ENCODE results near the gene ST7.

ST7 gene

DNA sequence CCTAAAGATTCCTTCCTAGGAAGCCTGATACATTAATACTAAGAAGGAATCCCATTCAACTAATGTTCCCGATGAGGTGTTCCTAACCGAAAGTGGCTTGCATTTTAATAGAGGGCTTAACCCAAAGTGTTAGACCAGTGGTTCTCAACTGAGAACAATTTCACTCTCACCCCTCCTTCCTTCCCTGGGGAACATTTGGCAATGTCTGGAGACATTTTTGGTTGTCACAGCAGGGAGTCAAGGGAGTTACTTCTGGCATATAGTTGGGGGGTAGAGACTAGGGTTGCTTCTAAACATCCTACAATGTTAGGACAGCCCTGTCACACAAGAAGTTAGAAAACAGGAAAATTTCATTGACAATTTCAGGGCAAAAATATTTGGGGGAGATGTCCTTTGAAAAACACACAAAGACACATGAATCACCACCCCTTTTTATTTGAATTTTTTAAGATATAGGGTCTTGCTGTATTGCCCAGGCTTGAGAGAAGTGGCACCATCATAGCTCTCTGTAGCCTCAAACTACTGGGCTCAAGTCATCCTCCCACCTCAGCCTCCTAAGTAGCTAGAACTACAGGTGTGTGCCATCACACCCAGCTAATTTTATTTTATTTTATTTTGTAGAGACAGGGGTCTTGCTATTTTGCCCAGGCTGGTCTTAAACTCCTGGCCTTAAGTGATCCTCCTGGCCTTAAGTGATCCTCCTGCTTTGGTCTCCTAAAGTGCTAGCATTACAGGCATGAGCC is 318.9 kb downstream of the ST7 start:
- DNase-seq (ENCODE audit: low read depth in 3 of 3) = no peak

DNA sequence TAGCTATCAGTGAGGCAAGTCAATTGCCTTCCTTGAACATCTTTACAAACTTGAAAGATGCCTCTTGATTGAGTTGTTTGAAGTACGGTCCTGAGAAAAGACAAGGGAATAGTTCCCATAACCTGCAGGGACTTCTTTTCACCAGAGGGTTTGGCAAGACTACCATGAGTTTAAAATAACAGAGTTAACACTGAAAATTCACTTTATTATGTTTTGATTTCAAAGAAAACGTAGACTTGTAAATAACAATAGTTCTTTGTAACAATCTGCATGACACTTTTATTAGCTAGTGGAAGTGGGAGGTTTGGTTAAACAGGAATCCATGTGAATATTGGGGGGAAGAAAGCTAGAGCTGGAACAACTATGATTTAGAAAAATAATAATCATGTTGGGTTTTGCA is 320.0 kb downstream of the ST7 start:
- DNase-seq (ENCODE audit: low read depth in 3 of 3) = no peak

DNA sequence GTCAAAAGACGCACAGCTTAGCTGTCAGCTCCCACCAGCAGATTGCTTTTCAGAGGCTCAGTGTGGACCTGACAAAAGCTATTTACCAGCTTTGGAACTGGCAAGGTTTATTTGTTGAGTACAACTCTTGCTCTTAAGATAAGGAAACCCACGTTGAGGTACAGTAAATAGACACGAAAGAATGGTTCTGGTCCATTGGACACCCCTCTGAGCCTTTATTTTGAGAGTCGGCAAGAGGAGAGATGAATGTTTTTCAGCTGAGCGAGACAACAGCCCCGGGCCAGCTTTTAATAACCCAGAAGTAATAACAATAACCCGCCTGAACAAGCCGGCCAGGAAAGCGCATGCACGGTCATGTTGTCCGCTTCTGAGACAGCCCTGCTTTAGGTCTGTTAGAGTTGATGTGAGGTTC is 320.5 kb downstream of the ST7 start:
- DNase-seq (ENCODE audit: low read depth in 3 of 3) = no peak

DNA sequence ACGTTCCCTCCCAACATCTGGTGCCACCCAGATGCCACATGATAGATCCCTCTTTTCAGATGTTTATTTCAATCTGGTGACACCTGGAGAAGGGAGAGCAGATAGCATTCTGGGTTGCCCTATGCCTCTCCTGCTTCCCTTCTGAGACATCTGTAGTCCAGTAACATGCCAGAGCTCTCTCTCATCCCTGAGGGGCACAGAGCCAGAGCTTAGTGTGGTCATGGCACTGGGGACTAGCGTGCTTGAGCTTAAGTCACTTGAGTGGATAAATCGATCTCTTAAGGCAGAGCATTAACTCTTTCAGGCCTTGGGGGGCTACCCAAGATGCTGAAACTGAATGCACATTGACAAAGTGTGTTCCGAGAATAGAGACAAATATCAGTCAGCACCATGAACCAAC is 321.6 kb downstream of the ST7 start:
- no peak for DNase-seq (ENCODE audit: low read depth in 3 of 3)

DNA sequence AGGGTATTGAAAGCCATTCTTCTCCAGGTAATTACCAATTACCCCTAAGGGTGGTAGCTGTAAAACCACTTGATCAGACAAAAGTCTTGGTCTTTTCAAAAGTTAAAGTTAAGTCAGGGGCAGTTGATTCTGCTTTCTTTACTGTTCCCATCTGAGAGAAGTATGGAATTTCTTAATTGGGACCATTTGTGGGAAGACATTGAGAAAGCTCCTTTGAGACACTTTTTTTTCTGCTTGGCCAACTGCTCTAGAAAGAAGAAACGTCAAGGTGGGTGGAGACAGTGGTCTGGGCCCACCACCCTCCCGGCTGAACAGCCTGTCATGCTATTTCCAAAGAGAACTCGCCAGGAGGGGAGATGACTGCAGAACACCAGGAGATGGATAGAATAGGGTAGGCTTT is 324.3 kb downstream of the ST7 start:
- no peak for DNase-seq (ENCODE audit: low read depth in 3 of 3)

DNA sequence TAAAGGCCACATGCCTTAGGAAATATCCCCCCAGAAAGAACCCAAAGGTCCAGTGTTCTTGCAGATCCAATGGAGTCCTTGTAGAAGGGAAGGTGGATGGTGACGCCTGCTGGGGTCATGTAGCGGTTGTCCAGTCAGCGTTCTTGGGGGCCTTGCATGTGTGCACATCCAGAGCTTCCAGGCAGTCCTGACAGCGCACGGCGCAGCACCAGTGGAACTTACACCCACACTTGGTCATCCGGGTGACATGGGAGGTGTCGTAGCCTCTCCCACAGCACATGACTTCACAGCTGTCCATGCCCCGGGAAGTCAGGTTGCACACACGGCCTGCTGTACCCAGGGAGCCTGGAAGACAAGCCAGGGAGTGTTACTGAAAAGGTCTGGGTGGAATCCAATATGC is 324.7 kb downstream of the ST7 start:
- no peak for DNase-seq (ENCODE audit: low read depth in 3 of 3)

DNA sequence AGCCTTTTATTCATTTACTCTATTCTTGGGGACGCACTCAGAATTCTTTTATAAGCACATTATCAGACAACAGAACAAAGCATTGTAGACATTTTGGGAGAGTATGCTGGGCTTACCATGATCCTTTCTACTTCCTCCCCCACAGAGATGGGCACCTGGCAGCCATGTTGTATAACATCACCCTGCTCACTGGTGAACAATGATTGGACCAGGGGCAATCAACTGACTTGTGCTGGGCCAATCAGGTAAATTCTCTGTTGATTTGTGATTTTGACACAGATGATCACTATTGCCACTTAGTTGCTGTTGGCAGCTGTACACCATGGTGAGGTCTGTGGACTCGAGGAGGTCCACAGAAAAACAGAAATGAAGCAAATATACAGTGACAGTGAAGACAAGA is 325.9 kb downstream of the ST7 start:
- no peak for DNase-seq (ENCODE audit: low read depth in 3 of 3)

Measured in stimulated activated CD4-positive, alpha-beta T cell treated with anti-CD3 and anti-CD28 coated beads, TNF-alpha, amount 100 ng/mL, for 48 hours (primary cell).